IMR-90 (cell line): Measurements from ENCODE around the gene DBNDD1. TPM values are rescaled to one million over a fixed set of nuclear protein-coding genes. Genes with fewer than 3 reads are reported as not detected.

Experiments
- ATAC-seq: fragments of 200-7000 bp; cut with Tn5 transposase; 2 replicates; pipeline ENCODE4 v1.9.1; 2020; ENCODE audit warnings: low read depth, mild to moderate bottlenecking, moderate library complexity
- BruUV-seq: library from RNA; stranded (reverse); fragments of 400-500 nt; replicated peaks from 2 replicates; lab custom pipeline; 2021; lab: Mats Ljungman, UMichigan
- CTCF ChIA-PET: fragments of 300-600 bp; formaldehyde crosslinking; extraction: SDS; loops from one replicate; lab custom pipeline; 2021; ENCODE audit warnings: antibody characterized with exemption; lab: Yijun Ruan, JAX
- POLR2A ChIA-PET: fragments of 300-600 bp; sonication (Branson Sonifier 250); formaldehyde crosslinking; loops from one replicate; lab custom pipeline; 2022; ENCODE audit warnings: antibody characterized with exemption; ENCODE audit not compliant: unreplicated experiment; lab: Charles Lee
- DNase-seq: peaks from one replicate; pipeline ENCODE4 v3.0.0; 2013
- H2AFZ ChIP-seq: replicated peaks from 2 replicates; pipeline ENCODE3; 2013; ENCODE audit warnings: low read length, mild to moderate bottlenecking; ENCODE audit not compliant: poor library complexity
- H2AK5ac ChIP-seq: 2 replicates; pipeline ENCODE4 v1.6.1; 2013; ENCODE audit warnings: low read depth, low read length, inconsistent platforms
- H2AK9ac ChIP-seq: replicated peaks from 2 replicates; pipeline ENCODE3; 2013; ENCODE audit warnings: mild to moderate bottlenecking, low read depth, low read length, moderate library complexity; ENCODE audit not compliant: poor library complexity
- H2BK120ac ChIP-seq: 2 replicates; pipeline ENCODE4 v1.6.1; 2013; ENCODE audit warnings: low read depth, low read length, inconsistent platforms
- H2BK15ac ChIP-seq: 3 replicates; pipeline ENCODE4 v1.6.1; 2013; ENCODE audit warnings: low read depth, low read length, inconsistent platforms
- H2BK20ac ChIP-seq: 2 replicates; pipeline ENCODE4 v1.6.1; 2013; ENCODE audit warnings: low read depth, mild to moderate bottlenecking, inconsistent platforms, low read length, moderate library complexity
- H2BK5ac ChIP-seq: 2 replicates; pipeline ENCODE4 v1.6.1; 2013; ENCODE audit warnings: mild to moderate bottlenecking, low read depth, low read length, inconsistent platforms; ENCODE audit not compliant: poor library complexity, severe bottlenecking
- H3K14ac ChIP-seq: replicated peaks from 2 replicates; pipeline ENCODE4 v1.6.1; 2013; ENCODE audit warnings: low read depth, low read length, inconsistent platforms
- H3K18ac ChIP-seq: 2 replicates; pipeline ENCODE4 v1.6.1; 2013; ENCODE audit warnings: low read depth, low read length, control low read depth
- H3K23ac ChIP-seq: 2 replicates; pipeline ENCODE4 v1.6.1; 2013; ENCODE audit warnings: low read depth, low read length, inconsistent platforms
- H3K27ac ChIP-seq: 2 replicates; pipeline ENCODE4 v1.5.1; 2013; ENCODE audit warnings: mild to moderate bottlenecking, control low read depth, low read length; ENCODE audit not compliant: insufficient read depth
- H3K27me3 ChIP-seq: 2 replicates; pipeline ENCODE4 v1.6.1; 2013; ENCODE audit warnings: low read length; ENCODE audit not compliant: control insufficient read depth, insufficient read depth
- H3K36me3 ChIP-seq: 2 replicates; pipeline ENCODE4 v1.6.1; 2013; ENCODE audit warnings: low read length, mixed read lengths; ENCODE audit not compliant: control insufficient read depth, insufficient read depth
- H3K4ac ChIP-seq: 2 replicates; pipeline ENCODE4 v1.6.1; 2013; ENCODE audit warnings: low read depth, low read length, inconsistent platforms
- H3K4me1 ChIP-seq: 2 replicates; pipeline ENCODE4 v1.6.1; 2013; ENCODE audit warnings: low read length, mixed read lengths; ENCODE audit not compliant: control insufficient read depth, insufficient read depth
- H3K4me2 ChIP-seq: 2 replicates; pipeline ENCODE4 v1.6.1; 2013; ENCODE audit warnings: low read depth, mild to moderate bottlenecking, control low read depth, low read length, moderate library complexity
- H3K4me3 ChIP-seq: 2 replicates; pipeline ENCODE4 v1.5.1; 2013; ENCODE audit warnings: low read depth, mild to moderate bottlenecking, control low read depth, low read length, moderate library complexity; ENCODE audit not compliant: insufficient read depth
- H3K56ac ChIP-seq: 2 replicates; pipeline ENCODE4 v1.6.1; 2013; ENCODE audit warnings: low read length, inconsistent platforms; ENCODE audit not compliant: insufficient read depth; ENCODE audit errors: extremely low read depth
- H3K79me1 ChIP-seq, 2 experiments: 2 replicates each; pipeline ENCODE4 v1.6.1; 2013; ENCODE audit warnings: low read length in 2 of 2, inconsistent platforms in 1 of 2, low read depth in 1 of 2
- H3K9ac ChIP-seq: 2 replicates; pipeline ENCODE4 v1.6.1; 2013; ENCODE audit warnings: low read depth, low read length, control low read depth
- H3K9me1 ChIP-seq: 2 replicates; pipeline ENCODE4 v1.6.1; 2013; ENCODE audit warnings: low read length, inconsistent platforms; ENCODE audit not compliant: insufficient read depth
- H3K9me3 ChIP-seq: 2 replicates; pipeline ENCODE4 v1.6.1; 2013; ENCODE audit warnings: low read length; ENCODE audit not compliant: control insufficient read depth, insufficient read depth
- H4K20me1 ChIP-seq: 2 replicates; pipeline ENCODE4 v1.6.1; 2013; ENCODE audit warnings: low read length, inconsistent platforms; ENCODE audit not compliant: insufficient read depth
- H4K5ac ChIP-seq: 2 replicates; pipeline ENCODE4 v1.6.1; 2013; ENCODE audit warnings: mild to moderate bottlenecking, low read depth, low read length, control low read depth
- H4K8ac ChIP-seq, 2 experiments: 2 replicates each; pipeline ENCODE4 v1.6.1; 2013; ENCODE audit warnings: low read depth in 2 of 2, low read length in 2 of 2, control low read depth in 1 of 2, inconsistent platforms in 1 of 2
- H4K91ac ChIP-seq: 2 replicates; pipeline ENCODE4 v1.6.1; 2013; ENCODE audit warnings: low read depth, low read length, inconsistent platforms; ENCODE audit not compliant: insufficient read depth
- BHLHE40 ChIP-seq: fragments of 150-350 bp; IDR thresholded peaks from 2 replicates; pipeline ENCODE4 v1.6.1; 2016; ENCODE audit warnings: mild to moderate bottlenecking, low read depth, low read length
- CHD1 ChIP-seq: IDR thresholded peaks from 2 replicates; pipeline ENCODE4 v1.6.1; 2012; ENCODE audit warnings: low read depth, low read length, improper control_type of control experiment
- CTCF ChIP-seq: conservative IDR thresholded peaks from 2 replicates; pipeline ENCODE4 v1.5.1; 2012; ENCODE audit warnings: mild to moderate bottlenecking, low read depth, low read length, improper control_type of control experiment
- ELK1 ChIP-seq: fragments of 150-350 bp; IDR thresholded peaks from 2 replicates; pipeline ENCODE4 v1.6.1; 2016; ENCODE audit warnings: low read depth, mild to moderate bottlenecking, low read length, moderate library complexity, borderline replicate concordance
- FOS ChIP-seq: fragments of 150-350 bp; IDR thresholded peaks from 2 replicates; pipeline ENCODE4 v1.6.1; 2016; ENCODE audit warnings: low read depth, low read length
- MAFK ChIP-seq: IDR thresholded peaks from 2 replicates; pipeline ENCODE4 v1.6.1; 2012; ENCODE audit warnings: low read depth, low read length, improper control_type of control experiment
- MAZ ChIP-seq: IDR thresholded peaks from 2 replicates; pipeline ENCODE4 v1.6.1; 2012; ENCODE audit warnings: low read depth, mild to moderate bottlenecking, low read length, improper control_type of control experiment, moderate library complexity, borderline replicate concordance
- MXI1 ChIP-seq: IDR thresholded peaks from 2 replicates; pipeline ENCODE4 v1.6.1; 2012; ENCODE audit warnings: low read depth, mild to moderate bottlenecking, low read length, moderate library complexity, borderline replicate concordance
- NFE2L2 ChIP-seq: fragments of 150-350 bp; IDR thresholded peaks from 2 replicates; pipeline ENCODE4 v1.6.1; 2016; ENCODE audit warnings: low read depth, mild to moderate bottlenecking, low read length
- POLR2A ChIP-seq: IDR thresholded peaks from 2 replicates; pipeline ENCODE4 v1.6.1; 2012; ENCODE audit warnings: mild to moderate bottlenecking, low read depth, low read length
- RAD21 ChIP-seq: IDR thresholded peaks from 2 replicates; pipeline ENCODE4 v1.6.1; 2012; ENCODE audit warnings: low read length, improper control_type of control experiment
- RCOR1 ChIP-seq: IDR thresholded peaks from 2 replicates; pipeline ENCODE4 v1.6.1; 2012; ENCODE audit warnings: mild to moderate bottlenecking, low read length, improper control_type of control experiment; ENCODE audit not compliant: insufficient replicate concordance
- SMC3 ChIP-seq: fragments of 150-350 bp; IDR thresholded peaks from 2 replicates; pipeline ENCODE4 v1.6.1; 2016; ENCODE audit warnings: low read depth, mild to moderate bottlenecking, antibody characterized with exemption, low read length, moderate library complexity
- WGBS, 2 experiments: methylation state at CpG; one replicate each; pipeline versions ENCODE4 v1.1.5 to v1.1.7; 2013; ENCODE audit warnings: missing lambda C conversion rate in 2 of 2; ENCODE audit not compliant: insufficient read length in 1 of 2; ENCODE audit errors: extremely low coverage in 2 of 2; 5-methylcytosine and 5-hydroxymethylcytosine counted together
- dilution Hi-C: fragments of 300-500 bp; cut with HindIII; formaldehyde crosslinking; loops from one replicate; pipeline ENCODE4 v1.14.3; 2018; ENCODE audit warnings: low sequenced_read_pairs; ENCODE audit not compliant: unreplicated experiment
- in situ Hi-C: fragments of 300-500 bp; cut with MboI; formaldehyde crosslinking; loops from 3 replicates; pipeline ENCODE4 v1.14.3; 2019; ENCODE audit warnings: low sequenced_read_pairs, inconsistent platforms, mixed read lengths
- intact Hi-C: fragments of 100-400 bp; cut with micrococcal nuclease; formaldehyde crosslinking; loops from 2 replicates; pipeline ENCODE4 v1.10.0; 2022
- polyA plus RNA-seq, 3 experiments: library from polyadenylated mRNA; depleted of rRNA; stranded (reverse); fragments of >200 nt; gene quantifications; 2 replicates each; pipeline ENCODE4 v1.2.3, GENCODE V29; 2012; ENCODE audit warnings: low replicate concordance in 1 of 3
- total RNA-seq: library from RNA; depleted of rRNA; stranded (reverse); fragments of >200 nt; gene quantifications from 2 replicates; pipeline ENCODE4 v1.2.3, GENCODE V29; 2012

DBNDD1 gene
- total and polyA plus RNA-seq, 2 of the 4 experiments (the other 2 are of a cell fraction): 3.4 to 23.0 TPM

GRCh38 chr16:90019543-90020259, 445 bp upstream of the DBNDD1 start:
- Histone ChIP-seq H2BK120ac (peak overlapping the region; percentile 31; the same call in 1 of the 2 replicates), H2AFZ (peak overlapping the region; percentile 97), H3K79me1 (peaks cover 8 to 23% of the 10 kb centered on the region in 2 experiments; a peak in 3 of 4 replicates), H4K20me1 (peaks cover 3% of the 10 kb centered on the region; the same call in 1 of the 2 replicates), H3K4me3 (peak overlapping the region; percentile 74), H3K4me2 (peak overlapping the region; percentile 97), H3K36me3 (no peaks in the 10 kb centered on the region), H4K5ac (peak overlapping the region; percentile 39; the same call in 1 of the 2 replicates), H4K8ac (peak overlapping the region; percentile 75 to 94; a peak in 2 of 4 replicates), H3K4me1 (peaks cover 10% of the 10 kb centered on the region), H3K9me3 (no peaks in the 10 kb centered on the region), H3K18ac (peak overlapping the region; percentile 25; the same call in 1 of the 2 replicates), H3K23ac (no peak overlapping the region), H2BK15ac (no peak overlapping the region), H2AK9ac (peak overlapping the region; percentile 98), H3K56ac (peak overlapping the region; percentile 52; the same call in 1 of the 2 replicates), H2AK5ac (peak overlapping the region; percentile 11; the same call in 1 of the 2 replicates), H3K14ac (peak overlapping the region; percentile 34; the same call in 1 of the 2 replicates), H3K4ac (peak overlapping the region; percentile 66), H2BK20ac (no peak overlapping the region), H3K9me1 (peaks cover 7% of the 10 kb centered on the region), H3K27me3 (no peaks in the 10 kb centered on the region), H3K27ac (peak overlapping the region; percentile 68), H3K9ac (peak overlapping the region; percentile 67), H2BK5ac (peak overlapping the region; percentile 57), H4K91ac (peak overlapping the region; percentile 33; the same call in 1 of the 2 replicates)
- dilution Hi-C loops: no loop called here
- POLR2A ChIA-PET: no interaction called here
- peak; percentile 45 for ATAC-seq
- peak; percentile 89 for DNase-seq
- no TSS peak for BruUV-seq
- CTCF ChIA-PET: interaction anchor here (1.1 kb wide), 1 partner anchor 16 kb away, joined by 3 read pairs; no protein-coding TSS in a partner anchor
- in situ Hi-C loops: loop anchor here (5.0 kb wide), 1 partner anchor 47 kb away; no protein-coding TSS in a partner anchor
- WGBS, 2 experiments: no CpG with 5 or more reads among the region's 57 CpGs
- intact Hi-C loops: loop anchor here (2.0 to 10.0 kb wide), 2 partner anchors 47 to 95 kb away; partner anchors contain the start of gene TUBB3
- no peak for TF ChIP-seq RCOR1
- TF ChIP-seq SMC3: no peak
- no peak for TF ChIP-seq BHLHE40
- TF ChIP-seq CTCF: peak; percentile 35
- TF ChIP-seq RAD21: no peak
- no peak for TF ChIP-seq CHD1
- TF ChIP-seq MAFK: no peak
- 0 out of 2 replicates have a peak, but pooled peaks have one; percentile 23 for TF ChIP-seq FOS
- TF ChIP-seq ELK1: no peak
- TF ChIP-seq NFE2L2: no peak
- TF ChIP-seq MXI1: no peak
- TF ChIP-seq POLR2A: peak; percentile 47; the same call in 1 of the 2 replicates
- TF ChIP-seq MAZ: no peak; the same call in 1 of the 2 replicates
